Stimulated activated CD8-positive, alpha-beta memory T cell treated with anti-CD3 and anti-CD28 coated beads, Interleukin-15, amount 100 ng/mL, for 1 hour (primary cell): ENCODE results near the gene PSME4.

Source experiments
- DNase-seq: peaks from one replicate; pipeline ENCODE4 v3.0.0-alpha.2; 2020; ENCODE audit warnings: low read depth

The PSME4 gene, protein sequence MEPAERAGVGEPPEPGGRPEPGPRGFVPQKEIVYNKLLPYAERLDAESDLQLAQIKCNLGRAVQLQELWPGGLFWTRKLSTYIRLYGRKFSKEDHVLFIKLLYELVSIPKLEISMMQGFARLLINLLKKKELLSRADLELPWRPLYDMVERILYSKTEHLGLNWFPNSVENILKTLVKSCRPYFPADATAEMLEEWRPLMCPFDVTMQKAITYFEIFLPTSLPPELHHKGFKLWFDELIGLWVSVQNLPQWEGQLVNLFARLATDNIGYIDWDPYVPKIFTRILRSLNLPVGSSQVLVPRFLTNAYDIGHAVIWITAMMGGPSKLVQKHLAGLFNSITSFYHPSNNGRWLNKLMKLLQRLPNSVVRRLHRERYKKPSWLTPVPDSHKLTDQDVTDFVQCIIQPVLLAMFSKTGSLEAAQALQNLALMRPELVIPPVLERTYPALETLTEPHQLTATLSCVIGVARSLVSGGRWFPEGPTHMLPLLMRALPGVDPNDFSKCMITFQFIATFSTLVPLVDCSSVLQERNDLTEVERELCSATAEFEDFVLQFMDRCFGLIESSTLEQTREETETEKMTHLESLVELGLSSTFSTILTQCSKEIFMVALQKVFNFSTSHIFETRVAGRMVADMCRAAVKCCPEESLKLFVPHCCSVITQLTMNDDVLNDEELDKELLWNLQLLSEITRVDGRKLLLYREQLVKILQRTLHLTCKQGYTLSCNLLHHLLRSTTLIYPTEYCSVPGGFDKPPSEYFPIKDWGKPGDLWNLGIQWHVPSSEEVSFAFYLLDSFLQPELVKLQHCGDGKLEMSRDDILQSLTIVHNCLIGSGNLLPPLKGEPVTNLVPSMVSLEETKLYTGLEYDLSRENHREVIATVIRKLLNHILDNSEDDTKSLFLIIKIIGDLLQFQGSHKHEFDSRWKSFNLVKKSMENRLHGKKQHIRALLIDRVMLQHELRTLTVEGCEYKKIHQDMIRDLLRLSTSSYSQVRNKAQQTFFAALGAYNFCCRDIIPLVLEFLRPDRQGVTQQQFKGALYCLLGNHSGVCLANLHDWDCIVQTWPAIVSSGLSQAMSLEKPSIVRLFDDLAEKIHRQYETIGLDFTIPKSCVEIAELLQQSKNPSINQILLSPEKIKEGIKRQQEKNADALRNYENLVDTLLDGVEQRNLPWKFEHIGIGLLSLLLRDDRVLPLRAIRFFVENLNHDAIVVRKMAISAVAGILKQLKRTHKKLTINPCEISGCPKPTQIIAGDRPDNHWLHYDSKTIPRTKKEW (N-terminal part only)

GRCh38 chr2:53970724-53971602 is at the start of gene PSME4:
PSME4 (minus strand) TSS chr2:53970993; CDS start chr2:53970784, 209 bp downstream.
- peak; percentile 92 for DNase-seq

GRCh38 chr2:54015798-54016699 is 45.3 kb upstream of the PSME4 start:
- DNase-seq, result no peak

- DNase-seq, result no peak
These were observed 43.2 kb upstream of the PSME4 start for GRCh38 chr2:54013996-54014395.

DNA sequence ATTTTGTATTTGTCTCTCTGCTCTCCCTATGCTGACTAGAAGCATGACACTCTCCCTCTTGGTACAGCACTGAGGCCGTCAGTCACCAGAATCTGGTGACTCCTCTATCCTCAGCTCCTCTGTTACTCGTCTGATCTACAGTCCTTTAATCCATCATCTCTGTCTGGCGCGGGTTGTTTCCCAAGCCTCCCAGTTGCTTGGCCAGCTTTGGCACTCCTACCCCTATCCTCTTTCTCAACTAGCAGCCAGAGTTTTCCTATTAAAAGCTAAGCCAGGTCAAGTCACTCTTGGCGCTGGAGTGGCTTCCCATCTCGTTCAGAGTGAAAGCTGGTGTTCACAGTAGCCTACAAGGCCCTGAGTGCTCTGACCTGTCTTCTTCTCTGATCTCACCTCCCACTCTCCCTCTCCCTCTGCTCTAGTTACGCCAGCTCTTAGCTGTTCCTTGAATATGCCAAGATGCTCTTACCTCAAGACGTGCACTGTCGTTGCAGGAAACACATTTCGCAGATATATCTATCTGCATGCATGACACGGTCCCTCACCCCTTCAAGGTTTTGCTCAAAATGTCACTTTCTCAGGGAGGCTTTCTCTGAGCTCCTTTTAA is 41.8 kb upstream of the PSME4 start:
- no peak for DNase-seq

- no peak for DNase-seq
These were observed 38.8 kb upstream of the PSME4 start for GRCh38 chr2:54009549-54009948.

GRCh38 chr2:54008439-54008838 is 37.6 kb upstream of the PSME4 start:
- DNase-seq, result no peak

DNA sequence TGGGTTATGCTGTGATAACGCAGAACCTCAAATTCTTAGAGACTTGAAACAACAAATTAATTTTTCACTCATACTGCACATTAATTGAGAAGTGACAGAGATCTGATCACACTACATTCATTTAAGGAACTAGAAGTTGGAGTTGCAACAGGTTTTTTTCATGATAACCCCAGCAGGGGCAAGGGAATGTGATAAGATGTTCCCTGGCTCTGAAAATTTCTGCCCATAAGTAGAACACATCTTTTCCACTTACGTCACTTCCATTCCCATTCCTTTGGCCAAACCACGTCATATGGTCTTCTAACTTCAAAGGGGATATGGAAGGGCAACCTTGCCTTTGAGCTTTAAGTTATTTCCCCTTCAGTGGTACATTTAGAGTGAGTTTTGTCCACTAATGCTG is 29.7 kb upstream of the PSME4 start:
- no peak for DNase-seq

GRCh38 chr2:54000122-54000521 is 29.3 kb upstream of the PSME4 start:
- no peak for DNase-seq

GRCh38 chr2:53998834-53999233 is 28.0 kb upstream of the PSME4 start:
- DNase-seq, result no peak

DNA sequence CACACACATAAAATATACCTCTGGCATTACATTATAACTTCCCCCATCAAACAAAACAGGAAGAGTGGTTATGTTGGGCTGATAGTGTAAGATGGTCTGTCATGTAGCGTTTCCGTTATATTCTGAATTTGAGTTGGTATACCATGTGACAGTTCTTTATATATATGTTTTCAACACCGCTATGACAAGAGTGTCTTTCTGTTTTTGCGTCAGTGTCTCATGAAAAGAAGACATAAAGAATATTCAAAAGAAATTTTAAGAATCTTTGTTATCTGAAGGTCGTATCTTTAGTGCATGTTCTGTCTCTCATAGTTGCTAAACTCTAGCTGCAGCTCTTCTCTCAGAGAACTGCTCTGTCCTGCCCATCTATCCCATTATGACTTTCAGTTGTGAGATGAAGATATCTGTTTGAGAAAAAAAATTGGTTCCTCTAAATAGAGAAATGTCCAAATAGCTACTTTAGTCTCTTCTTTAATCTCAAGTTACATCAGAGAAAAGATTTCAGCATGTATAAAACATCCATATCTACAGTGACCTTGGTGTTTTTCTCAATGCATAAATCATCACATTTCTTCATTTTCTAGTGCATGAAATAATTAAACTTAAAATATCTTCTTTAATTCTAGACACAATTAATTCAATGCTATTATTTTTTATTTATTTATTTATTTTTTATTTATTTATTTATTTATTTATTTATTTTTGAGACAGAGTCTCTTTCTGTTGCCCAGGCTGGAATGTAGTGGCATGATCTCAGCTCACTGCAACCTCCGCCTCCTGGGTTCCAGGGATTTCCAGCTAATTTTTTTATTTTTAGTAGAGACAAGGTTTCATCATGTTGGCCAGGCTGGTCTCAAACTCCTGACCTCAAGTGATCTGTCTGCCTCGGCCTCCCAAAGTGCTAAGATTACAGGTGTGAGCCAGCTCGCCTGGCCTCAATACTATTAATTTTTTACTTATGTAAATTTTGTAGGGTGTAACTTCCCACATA is 24.3 kb upstream of the PSME4 start:
- DNase-seq, result no peak

DNA sequence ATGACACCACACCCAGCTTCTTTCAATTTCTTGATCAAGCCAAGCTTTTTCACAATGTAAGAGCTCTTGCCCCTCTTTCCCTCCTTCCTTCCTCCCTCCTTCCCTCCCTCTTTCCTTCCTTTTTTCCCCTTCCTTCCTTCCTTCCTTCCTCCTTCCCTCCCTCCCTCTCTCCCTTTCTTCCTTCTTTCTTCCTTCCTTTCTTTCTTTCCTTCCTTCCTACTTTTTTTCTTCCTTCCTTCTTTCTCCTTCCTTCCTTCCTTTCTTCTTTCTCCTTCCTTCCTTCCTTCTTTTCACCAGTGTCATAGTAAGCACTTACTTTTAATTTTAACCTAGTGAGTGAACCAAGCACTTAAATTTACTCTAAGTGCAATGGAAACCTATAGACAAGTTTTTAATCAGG is 21.2 kb upstream of the PSME4 start:
- no peak for DNase-seq

- no peak for DNase-seq
These were observed 18.5 kb upstream of the PSME4 start for GRCh38 chr2:53989210-53989862.

DNA sequence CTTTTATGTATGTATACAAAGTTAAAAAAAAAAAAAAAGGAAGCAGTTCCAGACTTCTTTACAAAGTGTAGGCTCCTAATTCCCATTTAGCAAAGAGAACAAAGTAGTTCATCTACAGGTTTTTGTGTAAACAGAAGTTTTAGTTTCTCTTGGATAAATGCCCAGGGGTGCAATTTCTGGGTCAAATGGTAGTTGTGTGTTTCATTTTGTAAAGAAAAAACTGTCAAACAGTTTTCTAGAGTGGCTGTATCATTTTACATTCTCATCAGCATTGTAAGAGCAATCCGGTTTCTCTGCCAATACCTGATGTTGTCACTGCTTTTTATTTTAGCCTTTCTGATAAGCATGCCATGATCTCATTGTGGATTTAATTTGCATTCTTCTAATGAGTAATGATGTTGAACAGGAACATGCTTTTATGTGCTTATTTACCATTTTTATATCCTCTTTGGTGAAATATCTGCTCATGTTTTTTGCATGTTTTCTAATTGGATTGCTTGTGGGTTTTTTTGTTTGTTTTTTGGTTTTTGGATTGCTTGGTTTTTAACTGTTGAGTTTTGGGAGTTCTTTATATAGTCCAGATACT is 16.6 kb upstream of the PSME4 start:
- no peak for DNase-seq

DNA sequence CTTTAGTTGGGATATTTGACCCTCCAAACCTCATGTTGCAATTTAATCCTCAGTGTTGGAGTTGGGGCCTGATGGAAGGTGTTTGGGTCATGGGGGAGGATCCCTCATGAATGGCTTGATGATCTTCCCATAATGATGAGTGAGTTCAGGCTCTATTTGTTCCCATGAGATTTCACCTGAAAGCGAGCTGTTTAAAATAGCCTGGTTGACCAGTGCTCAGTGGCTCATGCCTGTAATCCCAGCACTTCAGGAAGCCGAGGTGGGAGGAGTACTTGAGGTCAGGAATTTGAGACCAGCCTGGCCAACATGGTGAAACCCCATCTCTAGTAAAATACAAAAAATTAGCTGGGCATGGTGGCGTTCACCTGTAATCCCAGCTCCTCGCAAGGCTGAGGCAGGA is 14.9 kb upstream of the PSME4 start:
- DNase-seq, result no peak

- DNase-seq, result peak; percentile 2
These were observed 647 bp downstream of the PSME4 start for GRCh38 chr2:53969968-53970723.

DNA sequence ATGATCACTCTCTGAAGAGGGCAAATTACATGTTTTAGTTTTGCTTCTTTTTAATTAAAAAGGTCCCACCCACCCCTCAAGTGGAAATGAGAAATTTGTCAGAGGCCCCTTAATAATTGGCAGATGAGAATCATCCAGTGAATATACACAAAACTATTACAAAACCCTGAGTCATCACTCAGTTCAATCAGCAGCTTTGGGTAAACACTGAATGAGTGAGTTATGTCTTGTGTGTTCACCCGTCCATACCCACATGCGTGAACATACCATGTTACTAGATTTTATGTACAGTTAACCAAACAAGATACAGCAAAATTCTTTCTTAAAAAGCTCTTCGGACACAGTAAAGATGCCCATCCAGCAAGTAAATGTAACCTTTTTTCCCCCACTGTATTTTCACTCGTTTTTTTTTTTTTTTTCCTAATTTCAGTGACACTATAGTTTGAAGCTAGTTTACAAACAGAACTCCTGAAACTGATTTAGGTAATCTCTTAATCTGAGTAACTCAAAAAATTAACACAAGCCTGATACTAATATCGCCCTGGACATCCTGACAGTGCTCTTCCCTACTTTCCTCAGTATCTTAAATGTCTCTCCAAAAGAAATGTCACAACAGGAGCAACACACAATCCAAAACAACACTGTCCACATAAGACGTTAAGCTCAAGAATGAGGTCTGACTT is 1.4 kb downstream of the PSME4 start:
- DNase-seq, result no peak
